Smooth muscle cell (in vitro differentiated cells): ENCODE results near the gene ZNF135. TPM values are rescaled to one million over a fixed set of nuclear protein-coding genes. Genes with fewer than 3 reads are reported as not detected.
A peak's percentile ranks its signal among the peaks of the same experiment; 100 is the strongest.

Experiments used
- DNase-seq: peaks from one replicate; lab custom pipeline; 2025; ENCODE audit not compliant: unreplicated experiment; lab: John Stamatoyannopoulos, UW
- H2AFZ ChIP-seq: fragments of 200-600 bp; sonication (generic); 2 replicates; pipeline ENCODE4 v1.6.0; 2016; ENCODE audit warnings: antibody characterized with exemption, low read depth, mild to moderate bottlenecking
- H3F3A ChIP-seq: fragments of 200-600 bp; sonication (generic); 2 replicates; pipeline ENCODE4 v1.6.0; 2017; ENCODE audit warnings: antibody characterized with exemption, low read depth
- H3K27ac ChIP-seq: fragments of 200-600 bp; sonication (generic); 2 replicates; pipeline ENCODE4 v1.5.1; 2016; ENCODE audit warnings: low read depth, mild to moderate bottlenecking
- H3K27me3 ChIP-seq: fragments of 200-600 bp; sonication (generic); 2 replicates; pipeline ENCODE4 v1.6.1; 2016; ENCODE audit warnings: low read depth, mild to moderate bottlenecking
- H3K36me3 ChIP-seq: fragments of 200-600 bp; sonication (generic); 2 replicates; pipeline ENCODE4 v1.5.1; 2016; ENCODE audit warnings: low read depth
- H3K4me1 ChIP-seq: fragments of 200-600 bp; sonication (generic); 2 replicates; pipeline ENCODE4 v1.5.1; 2016; ENCODE audit warnings: low read depth
- H3K4me2 ChIP-seq: fragments of 200-600 bp; sonication (generic); 2 replicates; pipeline ENCODE4 v1.6.0; 2016; ENCODE audit warnings: mild to moderate bottlenecking
- H3K4me3 ChIP-seq: fragments of 200-600 bp; sonication (generic); 2 replicates; pipeline ENCODE4 v1.5.1; 2016; ENCODE audit warnings: mild to moderate bottlenecking
- H3K79me2 ChIP-seq: fragments of 200-600 bp; sonication (generic); 2 replicates; pipeline ENCODE4 v1.6.0; 2016; ENCODE audit warnings: low read depth, mild to moderate bottlenecking
- H3K9ac ChIP-seq: fragments of 200-600 bp; sonication (generic); 2 replicates; pipeline ENCODE4 v1.6.0; 2016; ENCODE audit warnings: low read depth
- H3K9me3 ChIP-seq: fragments of 200-600 bp; sonication (generic); replicated peaks from 2 replicates; pipeline ENCODE4 v1.5.1; 2016; ENCODE audit warnings: low read depth
- H4K20me1 ChIP-seq: fragments of 200-600 bp; sonication (generic); 2 replicates; pipeline ENCODE4 v1.6.0; 2016; ENCODE audit warnings: low read depth
- WGBS: methylation state at CpG from one replicate; pipeline ENCODE4 v1.1.7; 2016; ENCODE audit warnings: low lambda C conversion rate; 5-methylcytosine and 5-hydroxymethylcytosine counted together
- polyA plus RNA-seq: library from polyadenylated mRNA; unstranded; fragments of >200 nt; fragmentation: Nextera tagmentation; extraction: Ambion mirVana; gene quantifications from 2 replicates; pipeline ENCODE4 v1.2.1, GENCODE V29; 2016
- total RNA-seq: library from RNA; depleted of rRNA; stranded (reverse); fragments of >200 nt; gene quantifications from 2 replicates; pipeline ENCODE4 v1.2.3, GENCODE V29; 2014
- TF ChIP-seq, protein P1 (sequence below): fragments of 200-600 bp; sonication (generic); IDR thresholded peaks from 2 replicates; pipeline ENCODE4 v1.5.1; 2017; ENCODE audit warnings: borderline replicate concordance, mild to moderate bottlenecking, antibody characterized with exemption; ENCODE audit not compliant: insufficient read depth, poor library complexity, severe bottlenecking

Gene ZNF135
- total and polyA plus RNA-seq, 2 experiments from 2014 or later, result 3.2 to 3.7 TPM

DNA sequence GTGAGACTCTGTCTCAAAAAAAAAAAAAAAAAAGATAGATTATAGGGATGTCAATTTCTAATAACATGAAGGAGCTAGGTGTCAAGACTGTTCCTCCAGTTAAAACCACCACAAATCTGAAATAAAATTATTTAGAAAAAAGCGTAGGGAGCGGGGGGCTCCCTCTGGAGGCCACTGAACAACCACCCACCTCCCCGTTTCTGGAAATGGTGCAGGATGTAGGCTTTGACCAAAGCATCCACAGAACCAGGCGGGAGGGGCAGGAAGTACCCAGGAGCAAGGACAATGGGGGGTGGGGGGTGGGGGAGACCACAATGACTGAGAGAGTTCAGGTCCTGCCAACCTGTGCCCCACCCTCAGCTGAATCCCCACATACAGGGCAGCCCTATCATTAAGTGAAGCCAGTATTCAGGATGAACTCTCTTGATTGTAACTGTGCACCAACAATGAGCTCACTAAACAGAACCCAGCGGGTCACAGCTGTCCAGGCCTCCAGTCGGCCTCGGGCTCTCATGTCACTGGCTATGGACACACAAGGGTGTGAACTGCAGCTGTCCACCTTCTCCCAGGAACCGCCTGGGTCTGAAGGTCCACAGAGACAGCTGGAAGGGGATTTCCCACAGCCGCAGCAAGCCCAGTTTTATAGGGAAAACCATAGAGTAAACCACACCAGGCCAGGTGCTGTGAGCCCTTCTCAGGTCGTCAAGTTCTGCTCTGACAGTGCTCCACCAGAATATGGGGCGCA is 32.3 kb downstream of the ZNF135 start:
- Histone ChIP-seq H3K9me3 (no peaks in the 10 kb centered on the region), H3K4me1 (no peaks in the 10 kb centered on the region), H3K79me2 (peaks cover 10% of the 10 kb centered on the region), H3K4me2 (no peak overlapping the region), H4K20me1 (no peaks in the 10 kb centered on the region), H3K36me3 (no peaks in the 10 kb centered on the region), H2AFZ (no peak overlapping the region), H3K9ac (no peak overlapping the region), H3K4me3 (no peak overlapping the region), H3F3A (no peaks in the 10 kb centered on the region), H3K27ac (no peak overlapping the region), H3K27me3 (no peaks in the 10 kb centered on the region)
- 93% methylated on average over 11 of the region's 11 CpGs for WGBS
- DNase-seq, result no peak
- TF ChIP-seq, protein P1, sequence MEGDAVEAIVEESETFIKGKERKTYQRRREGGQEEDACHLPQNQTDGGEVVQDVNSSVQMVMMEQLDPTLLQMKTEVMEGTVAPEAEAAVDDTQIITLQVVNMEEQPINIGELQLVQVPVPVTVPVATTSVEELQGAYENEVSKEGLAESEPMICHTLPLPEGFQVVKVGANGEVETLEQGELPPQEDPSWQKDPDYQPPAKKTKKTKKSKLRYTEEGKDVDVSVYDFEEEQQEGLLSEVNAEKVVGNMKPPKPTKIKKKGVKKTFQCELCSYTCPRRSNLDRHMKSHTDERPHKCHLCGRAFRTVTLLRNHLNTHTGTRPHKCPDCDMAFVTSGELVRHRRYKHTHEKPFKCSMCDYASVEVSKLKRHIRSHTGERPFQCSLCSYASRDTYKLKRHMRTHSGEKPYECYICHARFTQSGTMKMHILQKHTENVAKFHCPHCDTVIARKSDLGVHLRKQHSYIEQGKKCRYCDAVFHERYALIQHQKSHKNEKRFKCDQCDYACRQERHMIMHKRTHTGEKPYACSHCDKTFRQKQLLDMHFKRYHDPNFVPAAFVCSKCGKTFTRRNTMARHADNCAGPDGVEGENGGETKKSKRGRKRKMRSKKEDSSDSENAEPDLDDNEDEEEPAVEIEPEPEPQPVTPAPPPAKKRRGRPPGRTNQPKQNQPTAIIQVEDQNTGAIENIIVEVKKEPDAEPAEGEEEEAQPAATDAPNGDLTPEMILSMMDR, result no peak

DNA sequence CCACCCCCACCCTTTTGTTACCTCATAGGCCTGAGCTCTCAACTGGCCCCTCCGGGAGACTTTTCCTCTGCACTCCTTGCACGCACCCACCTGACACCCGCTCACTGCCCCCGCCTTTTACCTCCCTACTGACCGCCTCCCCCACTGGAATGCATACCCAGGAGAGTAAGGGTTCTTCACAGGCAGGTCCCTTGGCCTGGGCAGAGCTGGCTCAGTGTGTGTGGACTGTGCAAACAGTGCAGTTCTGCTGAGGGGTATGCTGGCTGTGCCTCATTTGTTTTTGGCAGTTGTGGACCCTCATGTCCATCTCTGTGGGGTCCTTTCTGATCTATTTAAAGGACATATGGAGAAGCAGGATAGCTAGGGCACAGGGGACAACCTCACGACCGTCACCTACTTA is 34.0 kb downstream of the ZNF135 start:
- no peaks in the 10 kb centered on the region for H3K27me3 ChIP-seq
- H3K9ac ChIP-seq, result no peak overlapping the region
- DNase-seq, result no peak
- peaks cover 21% of the 10 kb centered on the region for H3K79me2 ChIP-seq
- H4K20me1 ChIP-seq, result no peaks in the 10 kb centered on the region
- no peaks in the 10 kb centered on the region for H3K9me3 ChIP-seq
- no peak overlapping the region for H3K27ac ChIP-seq
- no peak overlapping the region for H3K4me2 ChIP-seq
- TF ChIP-seq, protein P1, result no peak
- no peaks in the 10 kb centered on the region for H3K4me1 ChIP-seq
- no peaks in the 10 kb centered on the region for H3F3A ChIP-seq
- H2AFZ ChIP-seq, result no peak overlapping the region
- 95% methylated on average over 7 of the region's 7 CpGs for WGBS
- H3K36me3 ChIP-seq, result no peaks in the 10 kb centered on the region
- H3K4me3 ChIP-seq, result no peak overlapping the region

DNA sequence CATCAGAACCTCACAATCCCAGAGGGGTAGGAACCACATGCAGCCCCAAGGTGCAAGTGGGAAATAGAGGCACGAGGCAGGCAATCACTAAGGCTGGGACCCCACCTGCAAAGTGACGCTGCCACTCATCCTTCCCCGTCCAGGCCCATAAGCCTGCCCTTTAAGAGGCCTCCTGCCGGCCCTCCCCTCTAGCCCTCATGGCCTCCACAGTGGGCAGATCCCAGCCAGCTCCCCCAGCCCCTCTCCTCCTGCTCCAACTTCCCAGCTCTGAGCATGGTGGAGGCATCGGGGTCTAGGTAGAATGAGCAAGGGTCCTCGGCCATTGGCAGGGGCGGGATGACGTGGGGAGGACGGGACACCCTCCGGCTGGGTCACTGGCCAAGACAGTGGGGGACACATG is 36.2 kb downstream of the ZNF135 start:
- Histone ChIP-seq H3K4me2 (no peak overlapping the region), H3K9ac (no peak overlapping the region), H3K27ac (no peak overlapping the region), H3K36me3 (no peaks in the 10 kb centered on the region), H3K4me3 (no peak overlapping the region), H3K79me2 (peaks cover 21% of the 10 kb centered on the region), H2AFZ (no peak overlapping the region), H3F3A (no peaks in the 10 kb centered on the region), H4K20me1 (no peaks in the 10 kb centered on the region), H3K4me1 (no peaks in the 10 kb centered on the region), H3K27me3 (no peaks in the 10 kb centered on the region), H3K9me3 (no peaks in the 10 kb centered on the region)
- 98% methylated on average over 10 of the region's 10 CpGs for WGBS
- DNase-seq, result no peak
- TF ChIP-seq, protein P1, result no peak

DNA sequence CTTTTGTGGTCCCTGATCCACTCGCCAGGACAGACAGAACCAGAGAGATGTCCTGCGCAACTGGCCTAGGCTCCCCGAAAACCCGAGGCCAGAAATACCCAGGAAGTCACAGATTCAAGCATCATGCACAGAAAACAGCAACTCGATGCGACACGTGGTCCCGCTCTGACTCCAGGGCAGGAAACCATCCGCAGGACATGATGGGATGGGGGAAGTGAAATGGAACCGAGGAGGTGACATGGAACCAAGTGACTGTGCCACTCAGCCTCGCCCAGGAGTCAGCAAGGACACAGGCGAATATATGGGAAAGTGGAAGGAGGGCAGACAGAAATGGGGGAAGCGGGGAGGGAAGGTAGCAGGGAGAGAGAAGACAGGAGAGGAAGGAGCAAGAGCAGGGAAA is 37.8 kb downstream of the ZNF135 start:
- no peaks in the 10 kb centered on the region for H3K4me1 ChIP-seq
- DNase-seq, result no peak
- H3K27me3 ChIP-seq, result no peaks in the 10 kb centered on the region
- no peak overlapping the region for H3K27ac ChIP-seq
- no peaks in the 10 kb centered on the region for H4K20me1 ChIP-seq
- H3K36me3 ChIP-seq, result no peaks in the 10 kb centered on the region
- peak overlapping the region; percentile 80 for H3K4me3 ChIP-seq
- H2AFZ ChIP-seq, result no peak overlapping the region
- H3F3A ChIP-seq, result no peaks in the 10 kb centered on the region
- H3K79me2 ChIP-seq, result peaks cover 21% of the 10 kb centered on the region
- peak overlapping the region; percentile 89 for H3K4me2 ChIP-seq
- TF ChIP-seq, protein P1, result no peak
- no peaks in the 10 kb centered on the region for H3K9me3 ChIP-seq
- H3K9ac ChIP-seq, result no peak overlapping the region
- 93% methylated on average over 13 of the region's 13 CpGs for WGBS
